Upper lobe of left lung (tissue), 4 donors: ENCODE measurements around the gene VEGFC.

Experiments
- CTCF ChIP-seq, 6 experiments: fragments of 450-650 bp in 4 of 6; fragments of 200-600 bp in 2 of 6; sonication (generic) in 2 of 6; IDR thresholded peaks; one replicate each; pipeline ENCODE4 v1.5.1; 2016 to 2019; ENCODE audit warnings: antibody characterized with exemption in 6 of 6
- EP300 ChIP-seq, 4 donors: sonication (generic); formaldehyde crosslinking; IDR thresholded peaks; one replicate each; pipeline ENCODE4 v1.5.1; 2017; ENCODE audit warnings: antibody characterized with exemption in 4 of 4, control low read depth in 2 of 4
- POLR2A ChIP-seq, 4 donors: fragments of 450-650 bp; IDR thresholded peaks; one replicate each; pipeline ENCODE4 v1.5.1; 2016 to 2017; ENCODE audit warnings: antibody characterized with exemption in 4 of 4, mild to moderate bottlenecking in 2 of 4
- POLR2AphosphoS5 ChIP-seq, 2 donors: sonication (generic); formaldehyde crosslinking; IDR thresholded peaks; one replicate each; pipeline ENCODE4 v1.5.1; 2017; ENCODE audit warnings: antibody characterized with exemption in 2 of 2

GRCh38 chr4:176638992-176639391, 153.7 kb downstream of the VEGFC start:
- TF ChIP-seq CTCF (IDR thresholded peaks at IDR 0.05) (no peak), POLR2AphosphoS5 (IDR thresholded peaks at IDR 0.05) (no peak), POLR2A (IDR thresholded peaks at IDR 0.05) (no peak), EP300 (IDR thresholded peaks at IDR 0.05) (no peak)
